PC-9 (cell line): ENCODE results near the gene STOX1. TPM values are rescaled to one million over a fixed set of nuclear protein-coding genes. Genes with fewer than 3 reads are reported as not detected.

ENCODE experiments used
- BruUV-seq: library from RNA; stranded (reverse); fragments of 400-500 nt; replicated peaks from 2 replicates; lab custom pipeline; 2021; lab: Mats Ljungman, UMichigan
- CTCF ChIA-PET: fragments of 300-600 bp; sonication (Branson Sonifier 250); formaldehyde crosslinking; loops from one replicate; lab custom pipeline; 2022; ENCODE audit warnings: antibody characterized with exemption; lab: Charles Lee
- POLR2A ChIA-PET: fragments of 300-600 bp; sonication (Branson Sonifier 250); formaldehyde crosslinking; loops from one replicate; lab custom pipeline; 2022; ENCODE audit warnings: antibody characterized with exemption; ENCODE audit not compliant: unreplicated experiment; lab: Charles Lee
- DNase-seq, 2 experiments: peaks; one replicate each; pipeline versions ENCODE4 v3.0.0 to v3.0.0-alpha.2; 2015 to 2022; ENCODE audit warnings: mixed read lengths in 1 of 2
- H2AFZ ChIP-seq: fragments of 200-600 bp; sonication (generic); 2 replicates; pipeline ENCODE4 v1.8.1; 2017; ENCODE audit warnings: antibody characterized with exemption
- H3F3A ChIP-seq: fragments of 200-600 bp; sonication (generic); 2 replicates; pipeline ENCODE4 v1.8.1; 2017; ENCODE audit warnings: antibody characterized with exemption, mild to moderate bottlenecking, low read depth; ENCODE audit not compliant: insufficient read depth
- H3K27ac ChIP-seq: fragments of 200-600 bp; sonication (generic); 2 replicates; pipeline ENCODE4 v1.6.1; 2016; ENCODE audit warnings: mixed run types
- H3K27me3 ChIP-seq: fragments of 200-600 bp; sonication (generic); 2 replicates; pipeline ENCODE4 v1.6.1; 2016; ENCODE audit warnings: low read depth, mixed run types; ENCODE audit not compliant: insufficient read depth
- H3K36me3 ChIP-seq: fragments of 200-600 bp; sonication (generic); 2 replicates; pipeline ENCODE4 v1.6.1; 2016; ENCODE audit warnings: low read depth, mixed run types
- H3K4me1 ChIP-seq: fragments of 200-600 bp; sonication (generic); replicated peaks from 2 replicates; pipeline ENCODE4 v1.6.1; 2016; ENCODE audit warnings: mixed run types; ENCODE audit not compliant: insufficient read depth
- H3K4me2 ChIP-seq: fragments of 200-600 bp; sonication (generic); 2 replicates; pipeline ENCODE4 v1.6.1; 2017; ENCODE audit warnings: mixed run types
- H3K4me3 ChIP-seq: fragments of 200-600 bp; sonication (generic); 2 replicates; pipeline ENCODE4 v1.6.1; 2016; ENCODE audit warnings: mixed run types
- H3K79me2 ChIP-seq: fragments of 200-600 bp; sonication (generic); 2 replicates; pipeline ENCODE4 v1.6.1; 2017; ENCODE audit warnings: low read depth, mixed run types
- H3K9me2 ChIP-seq: fragments of 200-600 bp; sonication (generic); 2 replicates; pipeline ENCODE4 v1.8.1; 2017; ENCODE audit warnings: mild to moderate bottlenecking; ENCODE audit not compliant: insufficient read depth
- H3K9me3 ChIP-seq: fragments of 200-600 bp; sonication (generic); 2 replicates; pipeline ENCODE4 v1.8.1; 2016; ENCODE audit warnings: low read depth; ENCODE audit not compliant: insufficient read depth
- H4K20me1 ChIP-seq: fragments of 200-600 bp; sonication (generic); 2 replicates; pipeline ENCODE4 v1.8.1; 2017; ENCODE audit not compliant: insufficient read depth
- EZH2 ChIP-seq: fragments of 200-600 bp; sonication (generic); IDR thresholded peaks from 2 replicates; pipeline ENCODE4 v1.8.0; 2017; ENCODE audit warnings: antibody characterized with exemption, low read depth
- intact Hi-C: fragments of 100-400 bp; cut with micrococcal nuclease; formaldehyde crosslinking; loops from one replicate; pipeline ENCODE4 v1.10.0; 2022; ENCODE audit not compliant: unreplicated experiment
- total RNA-seq: library from RNA; stranded (reverse); gene quantifications from 2 replicates; pipeline ENCODE4 v1.2.3, GENCODE V29; 2021
- TF ChIP-seq, protein P1 (sequence below): fragments of 200-600 bp; sonication (generic); conservative IDR thresholded peaks from 2 replicates; pipeline ENCODE4 v1.6.1; 2017; ENCODE audit warnings: mixed run types, antibody characterized with exemption, mild to moderate bottlenecking, moderate library complexity

The STOX1 gene
- total RNA-seq, 1 experiment from 2014 or later = 4.4 TPM

DNA sequence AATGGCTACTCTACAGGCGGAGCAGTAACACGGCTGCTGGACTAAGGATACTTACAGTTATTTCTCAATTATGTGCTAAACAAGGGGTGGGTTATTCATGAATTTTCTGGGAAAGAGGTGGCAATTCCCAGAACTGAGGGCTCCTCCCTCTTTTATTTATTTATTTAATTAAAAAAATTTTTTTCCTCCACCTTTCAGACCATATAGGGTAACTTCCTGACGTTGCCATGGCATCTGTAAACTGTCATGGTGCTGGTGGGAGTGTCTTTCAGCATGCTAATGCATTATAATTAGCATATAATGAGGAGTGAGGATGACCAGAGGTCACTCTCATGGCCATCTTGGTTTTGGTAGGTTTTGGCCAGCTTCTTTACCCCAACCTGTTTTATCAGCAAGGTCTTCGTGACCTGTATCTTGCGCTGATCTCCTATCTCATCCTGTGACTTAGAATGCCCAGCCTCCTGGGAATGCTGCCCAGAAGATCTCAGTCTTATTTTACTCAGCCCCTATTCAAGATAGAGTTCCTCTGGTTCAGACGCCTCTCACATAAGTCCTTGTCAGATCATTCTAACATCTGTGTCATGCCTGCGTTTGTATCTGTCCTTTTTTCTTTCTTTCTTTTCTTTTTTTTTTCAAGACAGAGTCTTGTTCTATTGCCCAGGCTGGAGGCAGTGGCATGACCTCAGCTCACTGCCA lies 15.9 kb upstream of the STOX1 start:
- DNase-seq = no peak
- intact Hi-C loops = no loop called here
- no peaks in the 10 kb centered on the region for H3K9me2 ChIP-seq
- ChIA-PET CTCF (no interaction called here), POLR2A (no interaction called here)
- H3K4me2 ChIP-seq = no peak overlapping the region
- no peaks in the 10 kb centered on the region for H3K9me3 ChIP-seq
- no peak overlapping the region for H2AFZ ChIP-seq
- no TSS peak for BruUV-seq
- peaks cover 8% of the 10 kb centered on the region for H3F3A ChIP-seq
- no peak overlapping the region for H3K27ac ChIP-seq
- no peaks in the 10 kb centered on the region for H4K20me1 ChIP-seq
- no peaks in the 10 kb centered on the region for H3K36me3 ChIP-seq
- H3K27me3 ChIP-seq = no peaks in the 10 kb centered on the region
- peaks cover 7% of the 10 kb centered on the region for H3K4me1 ChIP-seq
- TF ChIP-seq, protein P1, sequence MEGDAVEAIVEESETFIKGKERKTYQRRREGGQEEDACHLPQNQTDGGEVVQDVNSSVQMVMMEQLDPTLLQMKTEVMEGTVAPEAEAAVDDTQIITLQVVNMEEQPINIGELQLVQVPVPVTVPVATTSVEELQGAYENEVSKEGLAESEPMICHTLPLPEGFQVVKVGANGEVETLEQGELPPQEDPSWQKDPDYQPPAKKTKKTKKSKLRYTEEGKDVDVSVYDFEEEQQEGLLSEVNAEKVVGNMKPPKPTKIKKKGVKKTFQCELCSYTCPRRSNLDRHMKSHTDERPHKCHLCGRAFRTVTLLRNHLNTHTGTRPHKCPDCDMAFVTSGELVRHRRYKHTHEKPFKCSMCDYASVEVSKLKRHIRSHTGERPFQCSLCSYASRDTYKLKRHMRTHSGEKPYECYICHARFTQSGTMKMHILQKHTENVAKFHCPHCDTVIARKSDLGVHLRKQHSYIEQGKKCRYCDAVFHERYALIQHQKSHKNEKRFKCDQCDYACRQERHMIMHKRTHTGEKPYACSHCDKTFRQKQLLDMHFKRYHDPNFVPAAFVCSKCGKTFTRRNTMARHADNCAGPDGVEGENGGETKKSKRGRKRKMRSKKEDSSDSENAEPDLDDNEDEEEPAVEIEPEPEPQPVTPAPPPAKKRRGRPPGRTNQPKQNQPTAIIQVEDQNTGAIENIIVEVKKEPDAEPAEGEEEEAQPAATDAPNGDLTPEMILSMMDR = no peak
- no peak for TF ChIP-seq EZH2
- no peaks in the 10 kb centered on the region for H3K79me2 ChIP-seq
- no peak overlapping the region for H3K4me3 ChIP-seq

DNA sequence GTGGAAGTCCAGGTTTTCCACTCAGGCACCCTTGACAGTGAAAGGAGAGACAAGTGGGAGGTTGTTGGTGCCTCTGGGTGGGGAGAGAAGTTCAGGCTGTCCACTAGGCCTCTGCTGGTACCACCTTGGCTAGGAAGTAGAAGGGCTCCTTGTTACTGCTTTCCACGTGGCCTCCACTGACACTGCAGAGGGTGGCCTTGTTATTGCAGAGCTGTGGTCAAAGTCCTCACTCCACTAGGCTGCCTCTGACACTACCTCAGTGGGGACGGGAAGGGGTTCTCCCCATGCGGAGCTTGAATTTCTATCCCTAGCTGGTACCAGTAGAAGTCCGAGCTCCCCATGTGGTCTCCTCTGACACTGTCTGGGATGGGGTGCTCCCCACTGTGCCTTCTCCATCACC lies 14.9 kb upstream of the STOX1 start:
- Histone ChIP-seq H2AFZ (no peak overlapping the region), H3K79me2 (no peaks in the 10 kb centered on the region), H3K4me1 (peaks cover 17% of the 10 kb centered on the region), H4K20me1 (no peaks in the 10 kb centered on the region), H3K4me3 (no peak overlapping the region), H3K4me2 (no peak overlapping the region), H3K36me3 (no peaks in the 10 kb centered on the region), H3K27me3 (no peaks in the 10 kb centered on the region), H3K9me2 (no peaks in the 10 kb centered on the region), H3F3A (peaks cover 18% of the 10 kb centered on the region), H3K27ac (no peak overlapping the region), H3K9me3 (no peaks in the 10 kb centered on the region)
- TF ChIP-seq, protein P1 = no peak
- no peak for TF ChIP-seq EZH2
- BruUV-seq = no TSS peak
- ChIA-PET CTCF (interaction anchor here (0.5 kb wide), 1 partner anchor 385 kb away, joined by 5 read pairs; no protein-coding TSS in a partner anchor), POLR2A (no interaction called here)
- DNase-seq = no peak
- intact Hi-C loops = no loop called here

DNA sequence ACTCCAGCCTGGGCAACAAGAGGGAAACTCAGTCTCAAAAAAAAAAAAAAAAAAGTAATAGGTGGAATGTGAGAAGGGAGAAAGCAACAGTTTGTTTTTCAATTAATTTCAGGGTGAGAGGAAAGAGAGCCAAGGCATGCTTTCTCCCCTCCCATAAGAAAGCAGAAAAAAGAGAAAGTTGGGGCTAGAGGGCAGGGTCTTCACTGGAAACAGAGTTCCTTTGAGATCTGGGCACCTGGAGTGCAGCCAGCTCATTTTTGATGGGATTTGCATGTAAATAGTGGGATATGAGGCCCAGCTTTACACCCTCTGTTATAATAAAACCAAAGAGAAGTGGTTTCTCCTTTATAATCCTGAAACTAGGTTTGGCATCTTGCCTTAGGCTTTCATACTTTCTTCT lies 13.8 kb upstream of the STOX1 start:
- TF ChIP-seq, protein P1 = no peak
- TF ChIP-seq EZH2 = no peak
- Histone ChIP-seq H3K27ac (no peak overlapping the region), H3K27me3 (no peaks in the 10 kb centered on the region), H3K9me2 (no peaks in the 10 kb centered on the region), H3K36me3 (no peaks in the 10 kb centered on the region), H3K9me3 (no peaks in the 10 kb centered on the region), H3K79me2 (no peaks in the 10 kb centered on the region), H4K20me1 (no peaks in the 10 kb centered on the region), H3F3A (peaks cover 20% of the 10 kb centered on the region), H3K4me3 (no peak overlapping the region), H3K4me2 (no peak overlapping the region), H3K4me1 (peaks cover 20% of the 10 kb centered on the region), H2AFZ (no peak overlapping the region)
- no TSS peak for BruUV-seq
- intact Hi-C loops = no loop called here
- ChIA-PET POLR2A (interaction anchor here (0.6 kb wide), 1 partner anchor 856 kb away, joined by 6 read pairs; no protein-coding TSS in a partner anchor), CTCF (no interaction called here)
- no peak for DNase-seq
